HUDEP-2 (cell line): ENCODE measurements around the gene NUP85.
A peak's percentile ranks its signal among the peaks of the same experiment; 100 is the strongest.
"Not testable (repeated sequence)": the region's sequence is repeated elsewhere in the genome, so short reads cannot be mapped to it uniquely, and the experiment has no call there.

Experiments used
- DNase-seq, 76 experiments: peaks; one replicate each; lab custom pipeline; 2025; ENCODE audit not compliant: unreplicated experiment in 76 of 76; lab: John Stamatoyannopoulos, UW

Gene NUP85

GRCh38 chr17:75199886-75200618, 5.4 kb upstream of the NUP85 start:
- DNase-seq, result no peak

- DNase-seq, result no peak
Observed at GRCh38 chr17:75205793-75206163, 299 bp downstream of the NUP85 start.

- not testable (repeated sequence) for DNase-seq
Observed at GRCh38 chr17:75207050-75207407, 1.6 kb downstream of the NUP85 start.

- no peak for DNase-seq
Observed at GRCh38 chr17:75207760-75208159, 2.3 kb downstream of the NUP85 start.

GRCh38 chr17:75208161-75208560, 2.7 kb downstream of the NUP85 start:
- DNase-seq, result no peak

- DNase-seq, result no peak
Observed at GRCh38 chr17:75209061-75209460, 3.6 kb downstream of the NUP85 start.

- DNase-seq, result no peak
Observed at GRCh38 chr17:75218131-75218530, 12.7 kb downstream of the NUP85 start.

- no peak for DNase-seq
Observed at GRCh38 chr17:75219815-75220214, 14.3 kb downstream of the NUP85 start.

GRCh38 chr17:75225016-75225415, 19.5 kb downstream of the NUP85 start:
- no peak for DNase-seq

GRCh38 chr17:75227729-75228128, 22.2 kb downstream of the NUP85 start:
- no peak for DNase-seq

- DNase-seq, result no peak
Observed at GRCh38 chr17:75228305-75228704, 22.8 kb downstream of the NUP85 start.

GRCh38 chr17:75228847-75229246, 23.4 kb downstream of the NUP85 start:
- DNase-seq, result no peak

GRCh38 chr17:75231071-75231470, 25.6 kb downstream of the NUP85 start:
- DNase-seq, result no peak

- no peak for DNase-seq
Observed at GRCh38 chr17:75231741-75232464, 26.4 kb downstream of the NUP85 start.

GRCh38 chr17:75232786-75233185, 27.3 kb downstream of the NUP85 start:
- DNase-seq, result no peak

- no peak for DNase-seq
Observed at GRCh38 chr17:75237100-75238014, 31.9 kb downstream of the NUP85 start.

- no peak for DNase-seq
Observed at GRCh38 chr17:75238020-75238580, 32.6 kb downstream of the NUP85 start.

GRCh38 chr17:75238684-75239191, 33.3 kb downstream of the NUP85 start:
- DNase-seq, result peak in 66 of 76 experiments; percentile 10 to 71 (median 48)

GRCh38 chr17:75239214-75239613, 33.7 kb downstream of the NUP85 start:
- DNase-seq, result no peak

- no peak for DNase-seq
Observed at GRCh38 chr17:75239778-75240393, 34.4 kb downstream of the NUP85 start.
